ENCODE data around the gene SYTL3. TPM values are rescaled to one million over a fixed set of nuclear protein-coding genes. Genes with fewer than 3 reads are reported as not detected.
A peak's percentile ranks its signal among the peaks of the same experiment; 100 is the strongest.

SYTL3 gene
- total RNA-seq, 1 experiment from 2014 or later: 7.8 TPM

GRCh38 chr6:158797331-158798310, 147.8 kb downstream of the SYTL3 start:
- peak overlapping the region; percentile 34 for H3K27ac ChIP-seq
- intact Hi-C loops (cut with micrococcal nuclease; ENCODE audit: unreplicated experiment): no loop called here
- POLR2A ChIA-PET (ENCODE audit: unreplicated experiment): no interaction called here

DNA sequence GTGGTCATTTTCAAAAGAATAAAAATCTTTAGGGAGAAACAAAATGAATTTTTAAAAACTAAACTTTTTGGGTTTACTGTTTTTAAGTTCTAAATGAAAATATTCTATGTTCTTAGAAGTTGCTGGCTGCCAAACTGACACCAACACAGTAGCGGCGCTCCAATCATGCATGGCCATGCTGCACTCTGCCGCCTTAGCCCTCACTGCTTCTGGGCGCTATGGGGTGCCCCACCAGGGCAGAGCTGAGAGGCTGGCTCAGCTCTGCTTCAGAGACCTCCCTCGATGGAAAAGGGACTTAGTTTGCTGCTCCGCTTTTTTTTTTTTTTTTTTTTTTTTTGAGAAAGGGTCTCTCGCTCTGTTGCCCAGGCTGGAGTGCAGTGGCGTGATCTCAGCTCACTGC, 148.5 kb downstream of the SYTL3 start:
- Histone ChIP-seq H3K36me3 (ENCODE audit: low read depth) (peaks cover 87% of the 10 kb centered on the region), H3K27ac (peak overlapping the region; percentile 34)
- no TSS peak for BruUV-seq (replicated peaks)

More at GRCh38 chr6:158797331-158798310, 147.8 kb downstream of the SYTL3 start:
- Histone ChIP-seq H3K36me3 (ENCODE audit: low read depth) (peaks cover 85% of the 10 kb centered on the region), H2AFZ (no peak overlapping the region), H3K79me2 (ENCODE audit: low read depth) (peaks cover 100% of the 10 kb centered on the region), H3K27me3 (ENCODE audit: insufficient read depth, low read depth) (no peaks in the 10 kb centered on the region), H3K9me2 (ENCODE audit: insufficient read depth) (no peaks in the 10 kb centered on the region), H3K4me2 (peak overlapping the region; percentile 54), H3F3A (ENCODE audit: insufficient read depth, low read depth) (peaks cover 100% of the 10 kb centered on the region), H3K9me3 (ENCODE audit: insufficient read depth, low read depth) (no peaks in the 10 kb centered on the region), H3K4me3 (no peak overlapping the region), H4K20me1 (ENCODE audit: insufficient read depth) (peaks cover 100% of the 10 kb centered on the region), H3K4me1 (replicated peaks; ENCODE audit: insufficient read depth) (peaks cover 98% of the 10 kb centered on the region)
- no peak for TF ChIP-seq CTCF (conservative IDR thresholded peaks at IDR 0.05)
- no peak for TF ChIP-seq EZH2 (IDR thresholded peaks at IDR 0.05; ENCODE audit: low read depth)
- BruUV-seq (replicated peaks): no TSS peak
- CTCF ChIA-PET: no interaction called here
- no peak for DNase-seq

More for the DNA sequence above, 148.5 kb downstream of the SYTL3 start:
- no peaks in the 10 kb centered on the region for H3K27me3 ChIP-seq (ENCODE audit: insufficient read depth, low read depth)
- no peaks in the 10 kb centered on the region for H3K9me3 ChIP-seq (ENCODE audit: insufficient read depth, low read depth)
- DNase-seq: no peak
- peaks cover 100% of the 10 kb centered on the region for H3F3A ChIP-seq (ENCODE audit: insufficient read depth, low read depth)
- H3K4me1 ChIP-seq (replicated peaks; ENCODE audit: insufficient read depth): peaks cover 98% of the 10 kb centered on the region
- intact Hi-C loops (cut with micrococcal nuclease; ENCODE audit: unreplicated experiment): no loop called here
- H3K79me2 ChIP-seq (ENCODE audit: low read depth): peaks cover 100% of the 10 kb centered on the region
- no peaks in the 10 kb centered on the region for H3K9me2 ChIP-seq (ENCODE audit: insufficient read depth)
- peaks cover 100% of the 10 kb centered on the region for H4K20me1 ChIP-seq (ENCODE audit: insufficient read depth)
- H2AFZ ChIP-seq: no peak overlapping the region
- TF ChIP-seq CTCF (conservative IDR thresholded peaks at IDR 0.05) (no peak), EZH2 (IDR thresholded peaks at IDR 0.05; ENCODE audit: low read depth) (no peak)
- H3K4me2 ChIP-seq: peak overlapping the region; percentile 54
- ChIA-PET CTCF (no interaction called here), POLR2A (ENCODE audit: unreplicated experiment) (no interaction called here)
- H3K4me3 ChIP-seq: no peak overlapping the region
